ENCODE data around the gene ATR.

The ATR gene

DNA sequence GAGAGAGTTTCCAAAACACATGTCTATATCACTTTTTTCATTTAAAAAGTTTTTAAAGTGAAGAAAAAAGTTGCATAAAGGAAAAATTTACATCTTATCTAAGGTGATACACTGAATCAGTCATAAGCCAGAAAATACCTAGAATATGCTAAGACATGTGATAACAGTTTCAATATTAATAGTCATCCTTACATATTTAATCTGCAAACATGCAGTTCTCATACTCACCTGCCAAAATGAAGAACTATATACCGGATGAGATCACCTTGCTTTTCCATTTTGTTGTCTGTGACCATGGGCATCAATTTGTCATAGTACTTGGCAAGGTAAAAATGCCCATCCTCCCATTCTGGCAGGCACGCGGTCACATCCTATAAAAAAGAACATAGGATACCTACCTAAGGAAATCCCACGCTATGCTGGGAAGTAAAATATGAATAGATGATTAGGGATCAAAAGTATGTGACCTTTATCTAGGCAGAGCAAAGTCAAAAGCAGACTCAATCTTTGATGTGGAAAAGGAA lies 93.6 kb downstream of the ATR start:
- Histone ChIP-seq H3K4me3 (ENCODE audit: low read depth, low read length) (no peak overlapping the region), H3K4me1 (ENCODE audit: control insufficient read depth, insufficient read depth, low read length) (no peaks in the 10 kb centered on the region), H3K27ac (ENCODE audit: extremely low read depth, low read depth, low read length) (no peak overlapping the region), H3K36me3 (ENCODE audit: control insufficient read depth in 2 of 2, insufficient read depth in 1 of 2, low read length in 2 of 2) (peaks cover 0 to 52% of the 10 kb centered on the region in 2 experiments; a peak in 2 of 3 replicates), H3K9me3 (ENCODE audit: control insufficient read depth, insufficient read depth, low read depth, low read length) (no peaks in the 10 kb centered on the region)
- no peak for TF ChIP-seq ZNF341 (tag by site-specific recombination; IDR thresholded peaks at IDR 0.05; ENCODE audit: low read depth)
- TF ChIP-seq, protein P1, sequence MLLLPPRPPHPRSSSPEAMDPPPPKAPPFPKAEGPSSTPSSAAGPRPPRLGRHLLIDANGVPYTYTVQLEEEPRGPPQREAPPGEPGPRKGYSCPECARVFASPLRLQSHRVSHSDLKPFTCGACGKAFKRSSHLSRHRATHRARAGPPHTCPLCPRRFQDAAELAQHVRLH (tag by site-specific recombination; IDR thresholded peaks at IDR 0.05): no peak
- TF ChIP-seq, protein P2, sequence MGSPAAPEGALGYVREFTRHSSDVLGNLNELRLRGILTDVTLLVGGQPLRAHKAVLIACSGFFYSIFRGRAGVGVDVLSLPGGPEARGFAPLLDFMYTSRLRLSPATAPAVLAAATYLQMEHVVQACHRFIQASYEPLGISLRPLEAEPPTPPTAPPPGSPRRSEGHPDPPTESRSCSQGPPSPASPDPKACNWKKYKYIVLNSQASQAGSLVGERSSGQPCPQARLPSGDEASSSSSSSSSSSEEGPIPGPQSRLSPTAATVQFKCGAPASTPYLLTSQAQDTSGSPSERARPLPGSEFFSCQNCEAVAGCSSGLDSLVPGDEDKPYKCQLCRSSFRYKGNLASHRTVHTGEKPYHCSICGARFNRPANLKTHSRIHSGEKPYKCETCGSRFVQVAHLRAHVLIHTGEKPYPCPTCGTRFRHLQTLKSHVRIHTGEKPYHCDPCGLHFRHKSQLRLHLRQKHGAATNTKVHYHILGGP (tag by site-specific recombination; IDR thresholded peaks at IDR 0.05): no peak
- no peak for TF ChIP-seq KLF7 (tag by site-specific recombination; IDR thresholded peaks at IDR 0.05; ENCODE audit: borderline replicate concordance)
- no peak for TF ChIP-seq ZNF626 (tag by site-specific recombination; IDR thresholded peaks at IDR 0.05)
- TF ChIP-seq ZNF157 (tag by site-specific recombination; IDR thresholded peaks at IDR 0.05): no peak
- TF ChIP-seq ZNF174 (tag by site-specific recombination; IDR thresholded peaks at IDR 0.05): no peak
- no peak for TF ChIP-seq ZNF311 (tag by site-specific recombination; IDR thresholded peaks at IDR 0.05; ENCODE audit: borderline replicate concordance)
- no peak for TF ChIP-seq ZNF596 (tag by site-specific recombination; IDR thresholded peaks at IDR 0.05)
- TF ChIP-seq, protein P3, sequence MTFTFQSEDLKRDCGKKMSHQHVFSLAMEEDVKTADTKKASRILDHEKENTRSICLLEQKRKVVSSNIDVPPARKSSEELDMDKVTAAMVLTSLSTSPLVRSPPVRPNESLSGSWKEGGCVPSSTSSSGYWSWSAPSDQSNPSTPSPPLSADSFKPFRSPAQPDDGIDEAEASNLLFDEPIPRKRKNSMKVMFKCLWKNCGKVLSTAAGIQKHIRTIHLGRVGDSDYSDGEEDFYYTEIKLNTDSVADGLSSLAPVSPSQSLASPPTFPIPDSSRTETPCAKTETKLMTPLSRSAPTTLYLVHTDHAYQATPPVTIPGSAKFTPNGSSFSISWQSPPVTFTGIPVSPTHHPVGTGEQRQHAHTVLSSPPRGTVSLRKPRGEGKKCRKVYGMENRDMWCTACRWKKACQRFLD (tag by site-specific recombination; IDR thresholded peaks at IDR 0.05): no peak
- TF ChIP-seq, protein P4, sequence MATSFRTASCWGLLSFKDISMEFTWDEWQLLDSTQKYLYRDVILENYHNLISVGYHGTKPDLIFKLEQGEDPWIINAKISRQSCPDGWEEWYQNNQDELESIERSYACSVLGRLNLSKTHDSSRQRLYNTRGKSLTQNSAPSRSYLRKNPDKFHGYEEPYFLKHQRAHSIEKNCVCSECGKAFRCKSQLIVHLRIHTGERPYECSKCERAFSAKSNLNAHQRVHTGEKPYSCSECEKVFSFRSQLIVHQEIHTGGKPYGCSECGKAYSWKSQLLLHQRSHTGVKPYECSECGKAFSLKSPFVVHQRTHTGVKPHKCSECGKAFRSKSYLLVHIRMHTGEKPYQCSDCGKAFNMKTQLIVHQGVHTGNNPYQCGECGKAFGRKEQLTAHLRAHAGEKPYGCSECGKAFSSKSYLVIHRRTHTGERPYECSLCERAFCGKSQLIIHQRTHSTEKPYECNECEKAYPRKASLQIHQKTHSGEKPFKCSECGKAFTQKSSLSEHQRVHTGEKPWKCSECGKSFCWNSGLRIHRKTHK (tag by site-specific recombination; IDR thresholded peaks at IDR 0.05): no peak
- TF ChIP-seq ZNF16 (tag by site-specific recombination; IDR thresholded peaks at IDR 0.05; ENCODE audit: low read depth): no peak
- no peak for TF ChIP-seq ZNF529 (tag by site-specific recombination; IDR thresholded peaks at IDR 0.05; ENCODE audit: insufficient replicate concordance)
- no peak for TF ChIP-seq ZNF701 (tag by site-specific recombination; IDR thresholded peaks at IDR 0.05)
- no peak for TF ChIP-seq ZNF707 (tag by site-specific recombination; IDR thresholded peaks at IDR 0.05)
- TF ChIP-seq ZNF184 (tag by site-specific recombination; IDR thresholded peaks at IDR 0.05): no peak
- no peak for TF ChIP-seq IKZF3 (tag by site-specific recombination; IDR thresholded peaks at IDR 0.05)
- CTCF ChIA-PET: no interaction called here
- POLR2A ChIA-PET: no interaction called here

DNA sequence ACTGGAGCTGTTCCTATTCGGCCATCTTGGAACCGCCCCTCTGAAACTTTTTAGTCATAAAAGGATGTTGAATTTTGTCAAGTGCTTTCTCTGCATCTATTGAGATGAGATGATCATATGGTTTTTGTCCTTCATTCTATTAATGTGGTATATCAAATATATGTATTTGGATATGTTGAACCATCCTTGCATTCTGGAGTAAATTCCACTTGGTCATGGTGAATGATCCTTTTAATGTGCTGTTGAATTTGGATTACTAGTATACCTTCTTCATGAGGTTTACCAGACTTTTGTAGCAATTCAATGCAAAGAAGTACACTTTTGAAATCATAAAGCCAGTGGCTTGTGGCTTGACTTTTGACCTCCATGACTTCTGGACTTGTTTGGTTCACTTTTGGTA lies 97.3 kb downstream of the ATR start:
- Histone ChIP-seq H3K4me3 (ENCODE audit: low read depth, low read length) (no peak overlapping the region), H3K27ac (ENCODE audit: extremely low read depth, low read depth, low read length) (no peak overlapping the region), H3K9me3 (ENCODE audit: control insufficient read depth, insufficient read depth, low read depth, low read length) (no peaks in the 10 kb centered on the region), H3K4me1 (ENCODE audit: control insufficient read depth, insufficient read depth, low read length) (no peaks in the 10 kb centered on the region), H3K36me3 (ENCODE audit: control insufficient read depth in 2 of 2, insufficient read depth in 1 of 2, low read length in 2 of 2) (peaks cover 0 to 33% of the 10 kb centered on the region in 2 experiments; a peak in 2 of 3 replicates)
- ChIA-PET CTCF (no interaction called here), POLR2A (no interaction called here)
- TF ChIP-seq, protein P5, sequence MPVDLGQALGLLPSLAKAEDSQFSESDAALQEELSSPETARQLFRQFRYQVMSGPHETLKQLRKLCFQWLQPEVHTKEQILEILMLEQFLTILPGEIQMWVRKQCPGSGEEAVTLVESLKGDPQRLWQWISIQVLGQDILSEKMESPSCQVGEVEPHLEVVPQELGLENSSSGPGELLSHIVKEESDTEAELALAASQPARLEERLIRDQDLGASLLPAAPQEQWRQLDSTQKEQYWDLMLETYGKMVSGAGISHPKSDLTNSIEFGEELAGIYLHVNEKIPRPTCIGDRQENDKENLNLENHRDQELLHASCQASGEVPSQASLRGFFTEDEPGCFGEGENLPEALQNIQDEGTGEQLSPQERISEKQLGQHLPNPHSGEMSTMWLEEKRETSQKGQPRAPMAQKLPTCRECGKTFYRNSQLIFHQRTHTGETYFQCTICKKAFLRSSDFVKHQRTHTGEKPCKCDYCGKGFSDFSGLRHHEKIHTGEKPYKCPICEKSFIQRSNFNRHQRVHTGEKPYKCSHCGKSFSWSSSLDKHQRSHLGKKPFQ (tag by site-specific recombination; IDR thresholded peaks at IDR 0.05): no peak
- TF ChIP-seq ZNF223 (tag by site-specific recombination; IDR thresholded peaks at IDR 0.05) (no peak), ZBTB1 (tag by site-specific recombination; IDR thresholded peaks at IDR 0.05) (no peak), MYNN (tag by site-specific recombination; IDR thresholded peaks at IDR 0.05; ENCODE audit: borderline replicate concordance) (no peak), ZBTB8A (tag by site-specific recombination; IDR thresholded peaks at IDR 0.05) (no peak), ZNF423 (tag by site-specific recombination; IDR thresholded peaks at IDR 0.05) (no peak), ZNF571 (tag by site-specific recombination; IDR thresholded peaks at IDR 0.05) (no peak), YY1 (tag by site-specific recombination; IDR thresholded peaks at IDR 0.05) (no peak)
- TF ChIP-seq, protein P6, sequence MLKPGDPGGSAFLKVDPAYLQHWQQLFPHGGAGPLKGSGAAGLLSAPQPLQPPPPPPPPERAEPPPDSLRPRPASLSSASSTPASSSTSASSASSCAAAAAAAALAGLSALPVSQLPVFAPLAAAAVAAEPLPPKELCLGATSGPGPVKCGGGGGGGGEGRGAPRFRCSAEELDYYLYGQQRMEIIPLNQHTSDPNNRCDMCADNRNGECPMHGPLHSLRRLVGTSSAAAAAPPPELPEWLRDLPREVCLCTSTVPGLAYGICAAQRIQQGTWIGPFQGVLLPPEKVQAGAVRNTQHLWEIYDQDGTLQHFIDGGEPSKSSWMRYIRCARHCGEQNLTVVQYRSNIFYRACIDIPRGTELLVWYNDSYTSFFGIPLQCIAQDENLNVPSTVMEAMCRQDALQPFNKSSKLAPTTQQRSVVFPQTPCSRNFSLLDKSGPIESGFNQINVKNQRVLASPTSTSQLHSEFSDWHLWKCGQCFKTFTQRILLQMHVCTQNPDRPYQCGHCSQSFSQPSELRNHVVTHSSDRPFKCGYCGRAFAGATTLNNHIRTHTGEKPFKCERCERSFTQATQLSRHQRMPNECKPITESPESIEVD (tag by site-specific recombination; IDR thresholded peaks at IDR 0.05): no peak
- TF ChIP-seq, protein P7, sequence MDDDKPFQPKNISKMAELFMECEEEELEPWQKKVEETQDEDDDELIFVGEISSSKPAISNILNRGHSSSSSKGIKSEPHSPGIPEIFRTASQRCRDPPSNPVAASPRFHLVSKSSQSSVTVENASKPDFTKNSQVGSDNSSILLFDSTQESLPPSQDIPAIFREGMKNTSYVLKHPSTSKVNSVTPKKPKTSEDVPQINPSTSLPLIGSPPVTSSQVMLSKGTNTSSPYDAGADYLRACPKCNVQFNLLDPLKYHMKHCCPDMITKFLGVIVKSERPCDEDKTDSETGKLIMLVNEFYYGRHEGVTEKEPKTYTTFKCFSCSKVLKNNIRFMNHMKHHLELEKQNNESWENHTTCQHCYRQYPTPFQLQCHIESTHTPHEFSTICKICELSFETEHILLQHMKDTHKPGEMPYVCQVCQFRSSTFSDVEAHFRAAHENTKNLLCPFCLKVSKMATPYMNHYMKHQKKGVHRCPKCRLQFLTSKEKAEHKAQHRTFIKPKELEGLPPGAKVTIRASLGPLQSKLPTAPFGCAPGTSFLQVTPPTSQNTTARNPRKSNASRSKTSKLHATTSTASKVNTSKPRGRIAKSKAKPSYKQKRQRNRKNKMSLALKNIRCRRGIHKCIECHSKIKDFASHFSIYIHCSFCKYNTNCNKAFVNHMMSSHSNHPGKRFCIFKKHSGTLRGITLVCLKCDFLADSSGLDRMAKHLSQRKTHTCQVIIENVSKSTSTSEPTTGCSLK (tag by site-specific recombination; IDR thresholded peaks at IDR 0.05): no peak

All from HEK293 (cell line).